HepG2 (cell line): Measurements from ENCODE around the gene ASB8.

Experiments used
- CREB1 ChIP-seq, 2 experiments: fragments of 450-650 bp in 1 of 2; IDR thresholded peaks; 2 replicates each; pipeline ENCODE4 v1.6.1; 2016 to 2017; ENCODE audit warnings: control low read depth in 1 of 2, mild to moderate bottlenecking in 1 of 2, missing compliant biosample characterization in 1 of 2, missing genetic modification characterization in 1 of 2
- FOXA3 ChIP-seq: IDR thresholded peaks from 2 replicates; pipeline ENCODE4 v1.6.1; 2016; ENCODE audit warnings: missing genetic modification reagents, missing compliant biosample characterization
- JUND ChIP-seq: sonication (generic); formaldehyde crosslinking; IDR thresholded peaks from 2 replicates; pipeline ENCODE4 v1.8.0; 2022; ENCODE audit warnings: mild to moderate bottlenecking, missing genetic modification reagents
- MED13 ChIP-seq: sonication (generic); formaldehyde crosslinking; IDR thresholded peaks from 2 replicates; pipeline ENCODE4 v1.5.0; 2020; ENCODE audit warnings: missing genetic modification reagents
- PHF21A ChIP-seq: sonication (generic); formaldehyde crosslinking; IDR thresholded peaks from 2 replicates; pipeline ENCODE4 v1.5.0; 2020; ENCODE audit warnings: mild to moderate bottlenecking, missing genetic modification reagents
- POLR2A ChIP-seq, 2 experiments: IDR thresholded peaks; 2 replicates each; pipeline ENCODE4 v1.6.1; 2011; ENCODE audit warnings: low read depth in 2 of 2, low read length in 2 of 2, mild to moderate bottlenecking in 1 of 2, moderate library complexity in 1 of 2; ENCODE audit not compliant: insufficient read depth in 1 of 2
- TOPORS ChIP-seq: sonication (generic); formaldehyde crosslinking; IDR thresholded peaks from 2 replicates; pipeline ENCODE4 v1.8.0; 2023; ENCODE audit warnings: mild to moderate bottlenecking, missing genetic modification reagents
- ZNF30 ChIP-seq: sonication (generic); formaldehyde crosslinking; IDR thresholded peaks from 2 replicates; pipeline ENCODE4 v1.5.0; 2020; ENCODE audit warnings: mild to moderate bottlenecking, missing genetic modification reagents
- ZNF430 ChIP-seq: sonication (generic); formaldehyde crosslinking; IDR thresholded peaks from 2 replicates; pipeline ENCODE4 v1.9.0; 2021; ENCODE audit warnings: mild to moderate bottlenecking, missing genetic modification reagents
- ZNF670 ChIP-seq: sonication (generic); formaldehyde crosslinking; IDR thresholded peaks from 2 replicates; pipeline ENCODE4 v1.8.0; 2022; ENCODE audit warnings: mild to moderate bottlenecking, missing genetic modification reagents, borderline replicate concordance
- ZSCAN29 ChIP-seq: sonication (generic); formaldehyde crosslinking; conservative IDR thresholded peaks from 2 replicates; pipeline ENCODE4 v1.4.0; 2020; ENCODE audit warnings: mild to moderate bottlenecking, missing genetic modification reagents
- TF ChIP-seq, protein P1 (sequence below): sonication (generic); formaldehyde crosslinking; IDR thresholded peaks from 2 replicates; pipeline ENCODE4 v1.5.0; 2020; ENCODE audit warnings: mild to moderate bottlenecking, missing genetic modification reagents, moderate library complexity

GRCh38 chr12:48142818-48143674 is 14.3 kb downstream of the ASB8 start:
- TF ChIP-seq ZSCAN29 (CRISPR knock-in tag) = no peak
- TF ChIP-seq MED13 (CRISPR knock-in tag) = no peak
- no peak for TF ChIP-seq PHF21A (CRISPR knock-in tag)
- TF ChIP-seq FOXA3 (CRISPR knock-in tag) = no peak
- no peak for TF ChIP-seq POLR2A (IDR thresholded peaks at IDR 0.05; ENCODE audit: insufficient read depth in 1 of 2, low read depth in 2 of 2, low read length in 2 of 2)
- no peak for TF ChIP-seq TOPORS (CRISPR knock-in tag)
- TF ChIP-seq ZNF670 (CRISPR knock-in tag) = no peak
- TF ChIP-seq ZNF30 (CRISPR knock-in tag) = no peak
- TF ChIP-seq ZNF430 = no peak
- TF ChIP-seq, protein P1, sequence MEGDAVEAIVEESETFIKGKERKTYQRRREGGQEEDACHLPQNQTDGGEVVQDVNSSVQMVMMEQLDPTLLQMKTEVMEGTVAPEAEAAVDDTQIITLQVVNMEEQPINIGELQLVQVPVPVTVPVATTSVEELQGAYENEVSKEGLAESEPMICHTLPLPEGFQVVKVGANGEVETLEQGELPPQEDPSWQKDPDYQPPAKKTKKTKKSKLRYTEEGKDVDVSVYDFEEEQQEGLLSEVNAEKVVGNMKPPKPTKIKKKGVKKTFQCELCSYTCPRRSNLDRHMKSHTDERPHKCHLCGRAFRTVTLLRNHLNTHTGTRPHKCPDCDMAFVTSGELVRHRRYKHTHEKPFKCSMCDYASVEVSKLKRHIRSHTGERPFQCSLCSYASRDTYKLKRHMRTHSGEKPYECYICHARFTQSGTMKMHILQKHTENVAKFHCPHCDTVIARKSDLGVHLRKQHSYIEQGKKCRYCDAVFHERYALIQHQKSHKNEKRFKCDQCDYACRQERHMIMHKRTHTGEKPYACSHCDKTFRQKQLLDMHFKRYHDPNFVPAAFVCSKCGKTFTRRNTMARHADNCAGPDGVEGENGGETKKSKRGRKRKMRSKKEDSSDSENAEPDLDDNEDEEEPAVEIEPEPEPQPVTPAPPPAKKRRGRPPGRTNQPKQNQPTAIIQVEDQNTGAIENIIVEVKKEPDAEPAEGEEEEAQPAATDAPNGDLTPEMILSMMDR (CRISPR knock-in tag) = no peak
- no peak for TF ChIP-seq JUND (CRISPR knock-in tag)
- no peak for TF ChIP-seq CREB1 (IDR thresholded peaks at IDR 0.05)
- no peak for TF ChIP-seq CREB1 (CRISPR knock-in tag; IDR thresholded peaks at IDR 0.05)
